D721Med (cell line): ENCODE results near the gene GGTLC1.

ENCODE experiments used
- DNase-seq: peaks from one replicate; pipeline ENCODE4 v3.0.0; 2011; ENCODE audit warnings: low spot score; ENCODE audit not compliant: insufficient read length
- FAIRE-seq: peaks from 2 replicates; lab custom pipeline; 2011; peaks lifted over from hg19 to GRCh38; lab: Jason Lieb, UNC
- TF ChIP-seq, protein P1 (sequence below): IDR thresholded peaks from 2 replicates; pipeline ENCODE4 v1.5.1; 2012; ENCODE audit warnings: mild to moderate bottlenecking, control low read depth; ENCODE audit not compliant: insufficient read depth; ENCODE audit errors: missing control alignments

Gene GGTLC1

GRCh38 chr20:24018796-24019195 is 30.2 kb upstream of the GGTLC1 start:
- TF ChIP-seq, protein P1, sequence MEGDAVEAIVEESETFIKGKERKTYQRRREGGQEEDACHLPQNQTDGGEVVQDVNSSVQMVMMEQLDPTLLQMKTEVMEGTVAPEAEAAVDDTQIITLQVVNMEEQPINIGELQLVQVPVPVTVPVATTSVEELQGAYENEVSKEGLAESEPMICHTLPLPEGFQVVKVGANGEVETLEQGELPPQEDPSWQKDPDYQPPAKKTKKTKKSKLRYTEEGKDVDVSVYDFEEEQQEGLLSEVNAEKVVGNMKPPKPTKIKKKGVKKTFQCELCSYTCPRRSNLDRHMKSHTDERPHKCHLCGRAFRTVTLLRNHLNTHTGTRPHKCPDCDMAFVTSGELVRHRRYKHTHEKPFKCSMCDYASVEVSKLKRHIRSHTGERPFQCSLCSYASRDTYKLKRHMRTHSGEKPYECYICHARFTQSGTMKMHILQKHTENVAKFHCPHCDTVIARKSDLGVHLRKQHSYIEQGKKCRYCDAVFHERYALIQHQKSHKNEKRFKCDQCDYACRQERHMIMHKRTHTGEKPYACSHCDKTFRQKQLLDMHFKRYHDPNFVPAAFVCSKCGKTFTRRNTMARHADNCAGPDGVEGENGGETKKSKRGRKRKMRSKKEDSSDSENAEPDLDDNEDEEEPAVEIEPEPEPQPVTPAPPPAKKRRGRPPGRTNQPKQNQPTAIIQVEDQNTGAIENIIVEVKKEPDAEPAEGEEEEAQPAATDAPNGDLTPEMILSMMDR = no peak
- DNase-seq (no peak), FAIRE-seq (no peak)

GRCh38 chr20:24017458-24017755 is 28.8 kb upstream of the GGTLC1 start:
- TF ChIP-seq, protein P1 = no peak
- DNase-seq (no peak), FAIRE-seq (no peak)

DNA sequence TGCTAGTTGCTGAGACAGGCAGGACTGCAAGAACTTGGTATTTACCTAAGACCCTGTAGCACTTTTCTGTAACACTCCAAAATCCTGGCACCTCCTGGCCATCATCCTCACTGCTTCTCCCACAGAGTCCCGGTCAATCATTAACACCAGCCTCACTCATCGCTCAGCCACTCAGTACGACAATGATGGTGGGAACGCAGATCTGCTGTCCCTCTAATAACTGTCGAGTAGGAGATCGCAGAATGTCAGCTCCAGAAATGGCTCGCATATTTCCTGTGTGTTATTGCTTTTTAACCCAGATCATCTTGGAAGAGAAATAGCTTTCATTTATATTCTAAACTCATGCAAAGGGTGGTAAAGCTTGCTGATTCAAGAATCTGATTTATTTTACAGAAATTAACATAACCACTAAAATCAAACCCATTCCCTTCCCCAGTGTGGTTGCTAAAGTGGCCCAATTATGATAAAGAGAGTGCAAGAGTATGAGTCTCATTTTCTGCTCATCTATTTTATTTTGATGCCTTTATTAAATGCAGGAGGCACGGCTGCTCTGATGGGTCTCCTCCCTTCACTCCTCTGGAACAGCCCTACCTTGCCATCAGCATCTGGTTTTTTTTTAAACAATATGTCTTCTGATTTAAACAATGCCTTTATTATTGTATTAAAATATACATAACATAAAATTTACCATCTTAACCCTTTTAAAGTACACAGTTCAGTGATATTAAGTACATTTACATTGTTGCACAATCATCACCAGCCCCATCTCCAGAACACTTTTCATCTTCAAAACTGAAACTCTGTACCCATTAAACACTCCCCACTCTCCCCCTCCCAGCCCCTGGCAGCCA is 28.3 kb upstream of the GGTLC1 start:
- FAIRE-seq (no peak), DNase-seq (no peak)
- TF ChIP-seq, protein P1 = no peak

DNA sequence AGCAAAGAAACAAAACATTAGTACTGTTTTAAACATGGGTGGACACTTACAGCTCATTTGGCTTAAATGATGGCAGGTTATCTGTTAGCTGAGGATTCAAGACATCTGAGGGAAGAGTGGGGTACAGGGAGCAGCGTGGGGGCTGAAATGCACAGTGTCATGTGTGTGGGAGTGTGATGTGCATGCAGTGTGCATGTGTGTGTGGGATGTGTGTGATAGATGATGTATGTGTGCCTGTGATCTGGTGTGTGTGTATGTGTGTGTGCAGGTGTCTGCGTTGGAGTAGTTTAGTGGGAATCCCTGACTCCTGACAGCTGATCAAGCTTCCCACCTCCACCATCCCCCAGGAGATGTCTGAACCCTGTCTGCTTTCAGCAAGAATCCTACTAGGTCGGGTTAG is 25.4 kb upstream of the GGTLC1 start:
- FAIRE-seq = no peak
- DNase-seq = no peak
- TF ChIP-seq, protein P1 = no peak

DNA sequence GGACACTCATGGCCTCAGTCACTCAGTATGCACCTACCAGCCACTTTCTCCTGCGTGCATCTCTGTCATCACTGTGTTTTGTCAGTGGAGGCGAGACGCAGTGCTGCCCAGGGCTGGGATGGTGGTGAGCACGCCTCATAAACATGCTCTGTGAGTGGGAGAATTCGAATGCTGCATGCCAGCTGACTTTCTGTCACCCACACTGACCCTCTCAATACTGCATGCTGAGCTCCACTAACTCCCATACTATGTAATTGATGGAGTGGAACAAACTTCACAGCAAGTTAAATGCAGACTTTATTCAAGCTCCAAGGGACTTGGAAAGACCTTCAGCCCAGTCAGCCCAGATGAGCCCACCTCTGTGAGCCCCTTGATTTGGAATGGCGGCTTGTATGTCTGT is 22.7 kb upstream of the GGTLC1 start:
- no peak for DNase-seq
- TF ChIP-seq, protein P1 = no peak
- no peak for FAIRE-seq

- TF ChIP-seq, protein P1 = no peak
- FAIRE-seq = no peak
- DNase-seq = no peak
Measured at GRCh38 chr20:24007758-24008157, 19.2 kb upstream of the GGTLC1 start.

GRCh38 chr20:24007073-24007595 is 18.6 kb upstream of the GGTLC1 start:
- FAIRE-seq (no peak), DNase-seq (no peak)
- TF ChIP-seq, protein P1 = no peak
